Measurements from ENCODE around the gene HLA-DOA. TPM values are rescaled to one million over a fixed set of nuclear protein-coding genes. Genes with fewer than 3 reads are reported as not detected.
A peak's percentile ranks its signal among the peaks of the same experiment; 100 is the strongest.

HLA-DOA gene
- total and polyA plus RNA-seq, 2 donors (not counting 1 experiment from before 2014, with no cell fraction given), result 209 to 338 TPM

DNA sequence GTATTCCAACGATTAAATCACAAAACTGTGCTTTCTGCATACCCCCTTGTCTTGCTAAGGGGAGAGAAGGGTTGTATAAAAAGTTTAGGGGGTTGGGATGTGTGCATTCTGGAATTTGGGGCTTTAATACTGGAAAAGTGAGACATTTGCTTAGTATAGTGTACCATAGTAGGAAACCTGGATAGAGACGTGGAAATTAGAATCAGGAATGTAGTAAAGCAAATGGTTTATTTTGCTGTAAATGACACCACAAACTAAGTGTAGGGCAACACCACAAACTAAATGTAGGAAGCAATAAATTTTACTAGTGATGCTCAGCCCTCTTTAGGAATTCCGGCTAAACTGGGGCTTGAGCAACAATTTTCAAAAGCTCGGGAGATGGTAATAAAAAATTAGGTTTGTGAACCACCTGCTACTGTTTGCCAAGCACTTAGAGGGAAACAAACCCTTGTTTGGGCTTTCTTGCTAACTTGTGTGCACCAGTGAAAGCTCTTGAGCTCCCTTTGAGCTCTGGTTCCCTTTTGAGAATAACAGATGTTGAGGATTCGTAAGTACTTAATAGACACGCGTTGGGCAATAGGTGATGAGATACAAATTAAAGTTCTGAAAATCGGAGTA is 27.2 kb downstream of the HLA-DOA start:
- Histone ChIP-seq H3K4me2 (replicated peaks; ENCODE audit: low read depth, low read length, poor library complexity, severe bottlenecking) (no peak overlapping the region), H2AFZ (ENCODE audit: insufficient read depth, low read depth, low read length, poor library complexity, severe bottlenecking) (no peak overlapping the region), H3K79me2 (ENCODE audit: control insufficient read depth, insufficient read depth, low read length) (peaks cover 33% of the 10 kb centered on the region), H3K36me3 (replicated peaks in 1 of 2; ENCODE audit: control extremely low read depth in 1 of 2, control insufficient read depth in 1 of 2, extremely low read depth in 1 of 2, insufficient read depth in 2 of 2, low read length in 1 of 2) (peaks cover 2 to 64% of the 10 kb centered on the region in 2 experiments), H3K9ac (ENCODE audit: low read length) (no peak overlapping the region), H3K27ac (ENCODE audit: low read length in 2 of 2) (peak overlapping the region in 1 of 2 donors; percentile 7), H3K27me3 (replicated peaks in 1 of 4; ENCODE audit: control extremely low read depth in 1 of 4, control insufficient read depth in 3 of 4, insufficient read depth in 4 of 4, low read length in 3 of 4) (no peaks in the 10 kb centered on the region), H3K4me3 (ENCODE audit: control extremely low read depth in 1 of 5, extremely low read depth in 1 of 5, insufficient read depth in 1 of 5, low read depth in 2 of 5, low read length in 4 of 5) (no peak overlapping the region), H3K9me3 (ENCODE audit: control extremely low read depth in 1 of 3, control insufficient read depth in 2 of 3, insufficient read depth in 1 of 3, low read length in 2 of 3) (no peaks in the 10 kb centered on the region), H4K20me1 (ENCODE audit: control insufficient read depth, insufficient read depth, low read length, poor library complexity, severe bottlenecking) (peaks cover 38% of the 10 kb centered on the region), H3K4me1 (ENCODE audit: control insufficient read depth in 2 of 2, insufficient read depth in 2 of 2, low read length in 2 of 2) (peaks cover 19 to 25% of the 10 kb centered on the region in 2 donors)
- no peak for ATAC-seq (ENCODE audit: low read depth)
- no peak overlapping the region for H3K4me3 Mint-ChIP-seq
- intact Hi-C loops (cut with micrococcal nuclease), result loop anchor here (10.0 kb wide), 1 partner anchor 567 kb away; no protein-coding TSS in a partner anchor
- POLR2A ChIA-PET, result interaction anchor here (6.4 kb wide), 1 partner anchor 10 kb away, joined by 92 read pairs; no protein-coding TSS in a partner anchor
- no peak for DNase-seq
- 52% methylated on average over 4 of the region's 8 CpGs for WGBS (ENCODE audit: insufficient coverage)
- CTCF ChIA-PET, result interaction anchor here (0.9 to 28.4 kb wide), 9 partner anchors 10 to 143 kb away, joined by 3 to 822 read pairs (median 60); partner anchors contain the start of genes BRD2, HLA-DMA, HLA-DMB and TAP2
- H3K27ac Mint-ChIP-seq, result peak overlapping the region; percentile 13
- H3K4me1 Mint-ChIP-seq, result peaks cover 47% of the 10 kb centered on the region
- H3K9me3 Mint-ChIP-seq (ENCODE audit: insufficient read depth), result no peaks in the 10 kb centered on the region
- H3K27me3 Mint-ChIP-seq, result no peaks in the 10 kb centered on the region
- TF ChIP-seq EZH2 (IDR thresholded peaks at IDR 0.05; ENCODE audit: borderline replicate concordance, insufficient read depth, low read depth, low read length, poor library complexity, severe bottlenecking), result no peak
- TF ChIP-seq, protein P1, sequence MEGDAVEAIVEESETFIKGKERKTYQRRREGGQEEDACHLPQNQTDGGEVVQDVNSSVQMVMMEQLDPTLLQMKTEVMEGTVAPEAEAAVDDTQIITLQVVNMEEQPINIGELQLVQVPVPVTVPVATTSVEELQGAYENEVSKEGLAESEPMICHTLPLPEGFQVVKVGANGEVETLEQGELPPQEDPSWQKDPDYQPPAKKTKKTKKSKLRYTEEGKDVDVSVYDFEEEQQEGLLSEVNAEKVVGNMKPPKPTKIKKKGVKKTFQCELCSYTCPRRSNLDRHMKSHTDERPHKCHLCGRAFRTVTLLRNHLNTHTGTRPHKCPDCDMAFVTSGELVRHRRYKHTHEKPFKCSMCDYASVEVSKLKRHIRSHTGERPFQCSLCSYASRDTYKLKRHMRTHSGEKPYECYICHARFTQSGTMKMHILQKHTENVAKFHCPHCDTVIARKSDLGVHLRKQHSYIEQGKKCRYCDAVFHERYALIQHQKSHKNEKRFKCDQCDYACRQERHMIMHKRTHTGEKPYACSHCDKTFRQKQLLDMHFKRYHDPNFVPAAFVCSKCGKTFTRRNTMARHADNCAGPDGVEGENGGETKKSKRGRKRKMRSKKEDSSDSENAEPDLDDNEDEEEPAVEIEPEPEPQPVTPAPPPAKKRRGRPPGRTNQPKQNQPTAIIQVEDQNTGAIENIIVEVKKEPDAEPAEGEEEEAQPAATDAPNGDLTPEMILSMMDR (IDR thresholded peaks at IDR 0.05), result no peak

DNA sequence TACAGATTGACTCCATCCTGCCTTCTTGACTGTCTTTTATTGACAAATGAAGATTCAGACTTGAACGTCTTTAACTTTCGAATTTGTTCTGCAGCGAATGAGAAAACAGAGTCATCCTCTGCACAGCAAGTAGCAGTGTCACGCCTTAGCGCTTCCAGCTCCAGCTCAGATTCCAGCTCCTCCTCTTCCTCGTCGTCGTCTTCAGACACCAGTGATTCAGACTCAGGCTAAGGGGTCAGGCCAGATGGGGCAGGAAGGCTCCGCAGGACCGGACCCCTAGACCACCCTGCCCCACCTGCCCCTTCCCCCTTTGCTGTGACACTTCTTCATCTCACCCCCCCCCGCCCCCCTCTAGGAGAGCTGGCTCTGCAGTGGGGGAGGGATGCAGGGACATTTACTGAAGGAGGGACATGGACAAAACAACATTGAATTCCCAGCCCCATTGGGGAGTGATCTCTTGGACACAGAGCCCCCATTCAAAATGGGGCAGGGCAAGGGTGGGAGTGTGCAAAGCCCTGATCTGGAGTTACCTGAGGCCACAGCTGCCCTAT is 28.8 kb downstream of the HLA-DOA start:
- DNase-seq, result no peak
- H3K9ac ChIP-seq (ENCODE audit: low read length), result no peak overlapping the region
- no peak for ATAC-seq (ENCODE audit: low read depth)
- H3K9me3 Mint-ChIP-seq (ENCODE audit: insufficient read depth), result no peaks in the 10 kb centered on the region
- no peaks in the 10 kb centered on the region for H3K27me3 ChIP-seq (replicated peaks in 1 of 4; ENCODE audit: control extremely low read depth in 1 of 4, control insufficient read depth in 3 of 4, insufficient read depth in 4 of 4, low read length in 3 of 4)
- H3K27me3 Mint-ChIP-seq, result no peaks in the 10 kb centered on the region
- ChIA-PET CTCF (interaction anchor here (1.2 to 28.4 kb wide), 12 partner anchors 8 to 142 kb away, joined by 3 to 822 read pairs (median 8); partner anchors contain the start of genes HLA-DMA, HLA-DMB and TAP2), POLR2A (interaction anchor here (0.6 to 6.4 kb wide), 6 partner anchors 8 to 135 kb away, joined by 3 to 92 read pairs (median 4); partner anchors contain the start of genes BRD2 and HLA-DMA)
- H3K79me2 ChIP-seq (ENCODE audit: control insufficient read depth, insufficient read depth, low read length), result peaks cover 50% of the 10 kb centered on the region
- no peaks in the 10 kb centered on the region for H3K9me3 ChIP-seq (ENCODE audit: control extremely low read depth in 1 of 3, control insufficient read depth in 2 of 3, insufficient read depth in 1 of 3, low read length in 2 of 3)
- no peak overlapping the region for H3K27ac Mint-ChIP-seq
- 91% methylated on average over 8 of the region's 11 CpGs for WGBS (ENCODE audit: insufficient coverage)
- peak overlapping the region in 1 of 2 donors; percentile 38 for H3K27ac ChIP-seq (ENCODE audit: low read length in 2 of 2)
- H4K20me1 ChIP-seq (ENCODE audit: control insufficient read depth, insufficient read depth, low read length, poor library complexity, severe bottlenecking), result peaks cover 54% of the 10 kb centered on the region
- H3K4me3 Mint-ChIP-seq, result no peak overlapping the region
- TF ChIP-seq EZH2 (IDR thresholded peaks at IDR 0.05; ENCODE audit: borderline replicate concordance, insufficient read depth, low read depth, low read length, poor library complexity, severe bottlenecking), result no peak
- TF ChIP-seq, protein P1 (IDR thresholded peaks at IDR 0.05), result no peak
- H3K4me1 Mint-ChIP-seq, result peaks cover 62% of the 10 kb centered on the region
- intact Hi-C loops (cut with micrococcal nuclease), result loop anchor here (10.0 kb wide), 1 partner anchor 566 kb away; no protein-coding TSS in a partner anchor
- peaks cover 2 to 80% of the 10 kb centered on the region in 2 experiments for H3K36me3 ChIP-seq (replicated peaks in 1 of 2; ENCODE audit: control extremely low read depth in 1 of 2, control insufficient read depth in 1 of 2, extremely low read depth in 1 of 2, insufficient read depth in 2 of 2, low read length in 1 of 2)
- H3K4me3 ChIP-seq (ENCODE audit: control extremely low read depth in 1 of 5, extremely low read depth in 1 of 5, insufficient read depth in 1 of 5, low read depth in 2 of 5, low read length in 4 of 5), result no peak overlapping the region
- H3K4me1 ChIP-seq (ENCODE audit: control insufficient read depth in 2 of 2, insufficient read depth in 2 of 2, low read length in 2 of 2), result peaks cover 31 to 39% of the 10 kb centered on the region in 2 donors
- H3K4me2 ChIP-seq (replicated peaks; ENCODE audit: low read depth, low read length, poor library complexity, severe bottlenecking), result no peak overlapping the region
- no peak overlapping the region for H2AFZ ChIP-seq (ENCODE audit: insufficient read depth, low read depth, low read length, poor library complexity, severe bottlenecking)

Measured in B cell (primary cell).